ENCODE results near the gene ROR1. TPM values are rescaled to one million over a fixed set of nuclear protein-coding genes. Genes with fewer than 3 reads are reported as not detected.

ROR1 gene
- total and polyA plus RNA-seq, 12 donors = 2.9 to 36.2 (median 15.3) TPM

- DNase-seq (no peak), ATAC-seq (no peak)
- H3K4me1 ChIP-seq = peaks cover 12 to 72% (median 51%) of the 10 kb centered on the region in 9 donors
- H3K27me3 ChIP-seq = no peaks in the 10 kb centered on the region
- intact Hi-C loops (cut with DNase I) = loop anchor here in 5 of 10 donors (5.0 to 10.0 kb wide), 5 partner anchors 62 to 230 kb away; partner anchors contain the start of gene ROR1 (in 1 of the 5)
- H3K27ac ChIP-seq = peak overlapping the region in 6 of 10 donors; percentile 75 to 86 (median 80)
- 81 to 85% methylated on average over 3 of the region's 3 CpGs for WGBS, 2 donors
- no peaks in the 10 kb centered on the region for H3K9me3 ChIP-seq
- H3K36me3 ChIP-seq = no peaks in the 10 kb centered on the region
- H3K4me3 ChIP-seq = no peak overlapping the region
- TF ChIP-seq CTCF (IDR thresholded peaks at IDR 0.05) = no peak
Measured at GRCh38 chr1:63924600-63924999, 150.8 kb downstream of the ROR1 start.

- no peak for TF ChIP-seq CTCF (IDR thresholded peaks at IDR 0.05)
- ATAC-seq (peak; percentile 78 to 98 (median 94)), DNase-seq (peak in 1 of 2 donors; percentile 60)
- peaks cover 6 to 60% (median 24%) of the 10 kb centered on the region in 9 donors for H3K4me1 ChIP-seq
- no peaks in the 10 kb centered on the region for H3K9me3 ChIP-seq
- intact Hi-C loops (cut with DNase I) = loop anchor here in 5 of 10 donors (10.0 kb wide), 4 partner anchors 134 to 234 kb away; partner anchors contain the start of gene ROR1 (in 1 of the 5)
- no peak overlapping the region for H3K4me3 ChIP-seq
- H3K36me3 ChIP-seq = no peaks in the 10 kb centered on the region
- H3K27me3 ChIP-seq = no peaks in the 10 kb centered on the region
- H3K27ac ChIP-seq = peak overlapping the region; percentile 51 to 93 (median 84)
- 37 to 53% methylated on average over 7 of the region's 7 CpGs for WGBS, 2 donors
Measured at GRCh38 chr1:63928186-63929105, 154.6 kb downstream of the ROR1 start.

GRCh38 chr1:63929106-63929478, 155.3 kb downstream of the ROR1 start:
- WGBS, 2 donors = 66 to 68% methylated on average over 3 of the region's 3 CpGs
- Histone ChIP-seq H3K9me3 (no peaks in the 10 kb centered on the region), H3K27ac (peak overlapping the region; percentile 51 to 93 (median 84)), H3K36me3 (no peaks in the 10 kb centered on the region), H3K4me3 (no peak overlapping the region), H3K27me3 (no peaks in the 10 kb centered on the region), H3K4me1 (peaks cover 6 to 54% (median 24%) of the 10 kb centered on the region in 9 donors)
- intact Hi-C loops (cut with DNase I) = loop anchor here in 5 of 10 donors (10.0 kb wide), 4 partner anchors 134 to 234 kb away; partner anchors contain the start of gene ROR1 (in 1 of the 5)
- no peak for DNase-seq
- no peak for TF ChIP-seq CTCF (IDR thresholded peaks at IDR 0.05)
- peak in 3 of 8 donors; percentile 2 to 31 (median 4) for ATAC-seq

- peaks cover 8 to 68% (median 32%) of the 10 kb centered on the region in 9 donors for H3K4me1 ChIP-seq
- H3K36me3 ChIP-seq = no peaks in the 10 kb centered on the region
- H3K4me3 ChIP-seq = no peak overlapping the region
- intact Hi-C loops (cut with DNase I) = loop anchor here in 6 of 10 donors (10.0 kb wide), 3 partner anchors 193 to 237 kb away; no protein-coding TSS in a partner anchor
- H3K9me3 ChIP-seq = no peaks in the 10 kb centered on the region
- DNase-seq (no peak), ATAC-seq (no peak)
- WGBS, 2 donors = 83 to 87% methylated on average over 2 of the region's 2 CpGs
- peak overlapping the region in 3 of 10 donors; percentile 38 to 90 (median 90) for H3K27ac ChIP-seq
- no peak for TF ChIP-seq CTCF (IDR thresholded peaks at IDR 0.05)
- H3K27me3 ChIP-seq = no peaks in the 10 kb centered on the region
Measured at GRCh38 chr1:63931468-63931867, 157.7 kb downstream of the ROR1 start.

Data from heart right ventricle (tissue), 16 donors.